ENCODE results near the gene SCFD2. TPM values are rescaled to one million over a fixed set of nuclear protein-coding genes. Genes with fewer than 3 reads are reported as not detected.

Gene SCFD2
- polyA plus RNA-seq, 3 donors = 5.4 to 9.4 (median 6.7) TPM

GRCh38 chr4:53128231-53128630 lies 237.6 kb downstream of the SCFD2 start:
- H3K4me1 ChIP-seq (ENCODE audit: control insufficient read depth in 1 of 2, insufficient read depth in 2 of 2, low read length in 2 of 2) = no peaks in the 10 kb centered on the region
- no peak overlapping the region for H3K27ac ChIP-seq (ENCODE audit: low read depth in 1 of 2, low read length in 2 of 2)
- WGBS (ENCODE audit: insufficient coverage) = 85% methylated on average over 2 of the region's 4 CpGs
- TF ChIP-seq CTCF (IDR thresholded peaks at IDR 0.05) = no peak
- H3K9me3 Mint-ChIP-seq = peaks cover 0 to 2% (median 0%) of the 10 kb centered on the region in 7 donors
- no peaks in the 10 kb centered on the region for H3K27me3 Mint-ChIP-seq (ENCODE audit: low read depth in 3 of 3)
- H3K27ac Mint-ChIP-seq = no peak overlapping the region
- H3K4me3 Mint-ChIP-seq = no peak overlapping the region
- no peak overlapping the region for H2AFZ ChIP-seq (ENCODE audit: insufficient read depth, low read depth, low read length, poor library complexity, severe bottlenecking)
- H3K9ac ChIP-seq (ENCODE audit: insufficient read depth, low read length, poor library complexity, severe bottlenecking) = no peak overlapping the region
- H3K4me3 ChIP-seq (replicated peaks in 1 of 3; ENCODE audit: low read depth in 2 of 3, low read length in 3 of 3) = no peak overlapping the region
- no peaks in the 10 kb centered on the region for H4K20me1 ChIP-seq (ENCODE audit: insufficient read depth, low read length)
- no peaks in the 10 kb centered on the region for H3K9me3 ChIP-seq (replicated peaks in 1 of 2; ENCODE audit: control insufficient read depth in 1 of 2, insufficient read depth in 1 of 2, low read length in 2 of 2)
- no peaks in the 10 kb centered on the region for H3K79me2 ChIP-seq (ENCODE audit: insufficient read depth, low read length)
- H3K36me3 Mint-ChIP-seq = peaks cover 4 to 5% of the 10 kb centered on the region in 2 donors
- intact Hi-C loops (cut with micrococcal nuclease) = no loop called here
- H3K4me1 Mint-ChIP-seq = no peaks in the 10 kb centered on the region
- no peaks in the 10 kb centered on the region for H3K36me3 ChIP-seq (replicated peaks in 1 of 2; ENCODE audit: control insufficient read depth in 1 of 2, insufficient read depth in 2 of 2, low read length in 2 of 2)
- H3K4me2 ChIP-seq (replicated peaks; ENCODE audit: extremely low read depth, low read length, poor library complexity, severe bottlenecking) = no peak overlapping the region
- H3K27me3 ChIP-seq (ENCODE audit: control insufficient read depth in 2 of 2, insufficient read depth in 2 of 2, low read length in 2 of 2) = no peaks in the 10 kb centered on the region
- no peak for DNase-seq

- no peak overlapping the region for H3K27ac ChIP-seq (ENCODE audit: low read depth in 1 of 2, low read length in 2 of 2)
- no peaks in the 10 kb centered on the region for H3K4me1 Mint-ChIP-seq
- no peak overlapping the region for H2AFZ ChIP-seq (ENCODE audit: insufficient read depth, low read depth, low read length, poor library complexity, severe bottlenecking)
- no peaks in the 10 kb centered on the region for H3K4me1 ChIP-seq (ENCODE audit: control insufficient read depth in 1 of 2, insufficient read depth in 2 of 2, low read length in 2 of 2)
- H3K9me3 ChIP-seq (replicated peaks in 1 of 2; ENCODE audit: control insufficient read depth in 1 of 2, insufficient read depth in 1 of 2, low read length in 2 of 2) = no peaks in the 10 kb centered on the region
- no peaks in the 10 kb centered on the region for H3K27me3 ChIP-seq (ENCODE audit: control insufficient read depth in 2 of 2, insufficient read depth in 2 of 2, low read length in 2 of 2)
- H3K36me3 ChIP-seq (replicated peaks in 1 of 2; ENCODE audit: control insufficient read depth in 1 of 2, insufficient read depth in 2 of 2, low read length in 2 of 2) = no peaks in the 10 kb centered on the region
- peaks cover 4 to 5% of the 10 kb centered on the region in 2 donors for H3K36me3 Mint-ChIP-seq
- no peak for DNase-seq
- no peak overlapping the region for H3K9ac ChIP-seq (ENCODE audit: insufficient read depth, low read length, poor library complexity, severe bottlenecking)
- no peak overlapping the region for H3K4me2 ChIP-seq (replicated peaks; ENCODE audit: extremely low read depth, low read length, poor library complexity, severe bottlenecking)
- intact Hi-C loops (cut with micrococcal nuclease) = no loop called here
- 100% methylated on average over 2 of the region's 5 CpGs for WGBS (ENCODE audit: insufficient coverage)
- H3K9me3 Mint-ChIP-seq = peaks cover 0 to 1% (median 0%) of the 10 kb centered on the region in 7 donors
- H3K4me3 ChIP-seq (replicated peaks in 1 of 3; ENCODE audit: low read depth in 2 of 3, low read length in 3 of 3) = no peak overlapping the region
- no peak overlapping the region for H3K27ac Mint-ChIP-seq
- no peaks in the 10 kb centered on the region for H3K27me3 Mint-ChIP-seq (ENCODE audit: low read depth in 3 of 3)
- H3K79me2 ChIP-seq (ENCODE audit: insufficient read depth, low read length) = no peaks in the 10 kb centered on the region
- no peak overlapping the region for H3K4me3 Mint-ChIP-seq
- no peak for TF ChIP-seq CTCF (IDR thresholded peaks at IDR 0.05)
- H4K20me1 ChIP-seq (ENCODE audit: insufficient read depth, low read length) = no peaks in the 10 kb centered on the region
These were observed 238.5 kb downstream of the SCFD2 start for GRCh38 chr4:53127365-53127764.
